NCI-H446 treated with DMSO at 0.1 percent for 48 hours (cell line): ENCODE results near the gene AGAP3.

Experiments used
- DNase-seq: peaks from one replicate; lab custom pipeline; 2025; lab: John Stamatoyannopoulos, UW

The AGAP3 gene

GRCh38 chr7:151109094-151110048 is 23.1 kb downstream of the AGAP3 start:
- no peak for DNase-seq

- no peak for DNase-seq
Observed at GRCh38 chr7:151110236-151110940, 24.1 kb downstream of the AGAP3 start.

GRCh38 chr7:151110941-151111645 is 24.8 kb downstream of the AGAP3 start:
- no peak for DNase-seq

- no peak for DNase-seq
Observed at GRCh38 chr7:151113344-151114150, 27.3 kb downstream of the AGAP3 start.

GRCh38 chr7:151114151-151115090 is 28.1 kb downstream of the AGAP3 start:
- no peak for DNase-seq

- DNase-seq: no peak
Observed at GRCh38 chr7:151115121-151115835, 29.0 kb downstream of the AGAP3 start.

- DNase-seq: no peak
Observed at GRCh38 chr7:151115836-151116418, 29.7 kb downstream of the AGAP3 start.

- no peak for DNase-seq
Observed at GRCh38 chr7:151116603-151117440, 30.5 kb downstream of the AGAP3 start.

- DNase-seq: no peak
Observed at GRCh38 chr7:151117565-151117964, 31.3 kb downstream of the AGAP3 start.

GRCh38 chr7:151118108-151119054 is 32.1 kb downstream of the AGAP3 start:
- no peak for DNase-seq

- no peak for DNase-seq
Observed at GRCh38 chr7:151119055-151119415, 32.8 kb downstream of the AGAP3 start.

GRCh38 chr7:151119902-151120301 is 33.6 kb downstream of the AGAP3 start:
- no peak for DNase-seq

- no peak for DNase-seq
Observed at GRCh38 chr7:151120896-151121295, 34.6 kb downstream of the AGAP3 start.

- no peak for DNase-seq
Observed at GRCh38 chr7:151121380-151122170, 35.3 kb downstream of the AGAP3 start.

- no peak for DNase-seq
Observed at GRCh38 chr7:151122276-151122675, 36.0 kb downstream of the AGAP3 start.

GRCh38 chr7:151122796-151123157 is 36.5 kb downstream of the AGAP3 start:
- DNase-seq: no peak
